ENCODE data around the gene NECAB2.

Gene NECAB2

GRCh38 chr16:83994703-83995102 is 26.7 kb downstream of the NECAB2 start:
- no peak for DNase-seq

- DNase-seq = peak; percentile 12
Measured at GRCh38 chr16:83995754-83996153, 27.7 kb downstream of the NECAB2 start.

GRCh38 chr16:83996481-83997252 is 28.6 kb downstream of the NECAB2 start:
- DNase-seq = no peak

GRCh38 chr16:83998091-83998490 is 30.0 kb downstream of the NECAB2 start:
- DNase-seq = no peak

- no peak for DNase-seq
Measured at GRCh38 chr16:84000989-84001642, 33.1 kb downstream of the NECAB2 start.

- DNase-seq = no peak
Measured at GRCh38 chr16:84001726-84002125, 33.7 kb downstream of the NECAB2 start.

GRCh38 chr16:84003038-84003437 is 35.0 kb downstream of the NECAB2 start:
- DNase-seq = no peak

- DNase-seq = no peak
Measured at GRCh38 chr16:84004442-84004841, 36.4 kb downstream of the NECAB2 start.

- DNase-seq = no peak
Measured at GRCh38 chr16:84005391-84005790, 37.3 kb downstream of the NECAB2 start.

GRCh38 chr16:84007520-84007919 is 39.5 kb downstream of the NECAB2 start:
- no peak for DNase-seq

- no peak for DNase-seq
Measured at GRCh38 chr16:84007965-84008364, 39.9 kb downstream of the NECAB2 start.

GRCh38 chr16:84009282-84009681 is 41.2 kb downstream of the NECAB2 start:
- DNase-seq = no peak

GRCh38 chr16:84013787-84014569 is 45.9 kb downstream of the NECAB2 start:
- DNase-seq = peak; percentile 95

GRCh38 chr16:84014570-84015327 is 46.7 kb downstream of the NECAB2 start:
- no peak for DNase-seq

- no peak for DNase-seq
Measured at GRCh38 chr16:84015399-84015798, 47.4 kb downstream of the NECAB2 start.

- DNase-seq = no peak
Measured at GRCh38 chr16:84016477-84016876, 48.4 kb downstream of the NECAB2 start.

- DNase-seq = no peak
Measured at GRCh38 chr16:84018710-84019109, 50.7 kb downstream of the NECAB2 start.

GRCh38 chr16:84020353-84020752 is 52.3 kb downstream of the NECAB2 start:
- no peak for DNase-seq

- no peak for DNase-seq
Measured at GRCh38 chr16:84021488-84021887, 53.4 kb downstream of the NECAB2 start.

GRCh38 chr16:84022644-84023043 is 54.6 kb downstream of the NECAB2 start:
- DNase-seq = no peak

GRCh38 chr16:84024854-84025253 is 56.8 kb downstream of the NECAB2 start:
- DNase-seq = no peak

GRCh38 chr16:84026606-84027005 is 58.6 kb downstream of the NECAB2 start:
- no peak for DNase-seq

GRCh38 chr16:84027625-84028024 is 59.6 kb downstream of the NECAB2 start:
- DNase-seq = no peak
